Measurements from ENCODE around the gene CAV1.

Gene CAV1

GRCh38 chr7:116573541-116573940 is 48.7 kb downstream of the CAV1 start:
- no peak for DNase-seq (ENCODE audit: low read depth)
- TF ChIP-seq CTCF (conservative IDR thresholded peaks at IDR 0.05; ENCODE audit: low read depth, low read length), result no peak
- H3K4me3 ChIP-seq (ENCODE audit: low read depth, low read length), result no peak overlapping the region

- TF ChIP-seq CTCF (conservative IDR thresholded peaks at IDR 0.05; ENCODE audit: low read depth, low read length), result no peak
- no peak overlapping the region for H3K4me3 ChIP-seq (ENCODE audit: low read depth, low read length)
- DNase-seq (ENCODE audit: low read depth), result peak; percentile 22
Measured at GRCh38 chr7:116574025-116574822, 49.4 kb downstream of the CAV1 start.

GRCh38 chr7:116575853-116576252 is 51.0 kb downstream of the CAV1 start:
- H3K4me3 ChIP-seq (ENCODE audit: low read depth, low read length), result no peak overlapping the region
- no peak for TF ChIP-seq CTCF (conservative IDR thresholded peaks at IDR 0.05; ENCODE audit: low read depth, low read length)
- no peak for DNase-seq (ENCODE audit: low read depth)

GRCh38 chr7:116576350-116577319 is 51.8 kb downstream of the CAV1 start:
- no peak for TF ChIP-seq CTCF (conservative IDR thresholded peaks at IDR 0.05; ENCODE audit: low read depth, low read length)
- DNase-seq (ENCODE audit: low read depth), result peak; percentile 74
- H3K4me3 ChIP-seq (ENCODE audit: low read depth, low read length), result no peak overlapping the region

- H3K4me3 ChIP-seq (ENCODE audit: low read depth, low read length), result no peak overlapping the region
- peak; percentile 25 for DNase-seq (ENCODE audit: low read depth)
- TF ChIP-seq CTCF (conservative IDR thresholded peaks at IDR 0.05; ENCODE audit: low read depth, low read length), result no peak
Measured at GRCh38 chr7:116577320-116577871, 52.6 kb downstream of the CAV1 start.

GRCh38 chr7:116578526-116578925 is 53.7 kb downstream of the CAV1 start:
- no peak for TF ChIP-seq CTCF (conservative IDR thresholded peaks at IDR 0.05; ENCODE audit: low read depth, low read length)
- peak; percentile 79 for DNase-seq (ENCODE audit: low read depth)
- H3K4me3 ChIP-seq (ENCODE audit: low read depth, low read length), result no peak overlapping the region

All from choroid plexus epithelial cell (primary cell).